Choroid plexus epithelial cell (primary cell): ENCODE results near the gene TAS1R3.

Experiments
- DNase-seq: peaks from one replicate; pipeline ENCODE4 v3.0.0-alpha.2; 2010; ENCODE audit warnings: low read depth
- H3K4me3 ChIP-seq: 2 replicates; pipeline ENCODE4 v1.5.1; 2011; ENCODE audit warnings: low read depth, mild to moderate bottlenecking, control low read depth, low read length, moderate library complexity
- CTCF ChIP-seq: conservative IDR thresholded peaks from 2 replicates; pipeline ENCODE4 v1.5.1; 2011; ENCODE audit warnings: low read depth, mild to moderate bottlenecking, control low read depth, inconsistent platforms, low read length, moderate library complexity

Gene TAS1R3

GRCh38 chr1:1331068-1331965 is at the start of gene TAS1R3:
Gene TAS1R3, plus strand, starts transcription at chr1:1331280. Its CDS starts 66 bp downstream, at chr1:1331346.
- H3K4me3 ChIP-seq: no peak within 1 kb of the TSS
- TF ChIP-seq CTCF: no peak
- DNase-seq: no peak

- H3K4me3 ChIP-seq: no peak overlapping the region
- no peak for DNase-seq
- TF ChIP-seq CTCF: no peak
These were observed 49.4 kb upstream of the TAS1R3 start for GRCh38 chr1:1281533-1282321.

- no peak for TF ChIP-seq CTCF
- no peak overlapping the region for H3K4me3 ChIP-seq
- DNase-seq: no peak
These were observed 48.1 kb upstream of the TAS1R3 start for GRCh38 chr1:1282998-1283397.

GRCh38 chr1:1283821-1284220 is 47.3 kb upstream of the TAS1R3 start:
- no peak for DNase-seq
- H3K4me3 ChIP-seq: no peak overlapping the region
- no peak for TF ChIP-seq CTCF

- no peak overlapping the region for H3K4me3 ChIP-seq
- DNase-seq: no peak
- no peak for TF ChIP-seq CTCF
These were observed 46.6 kb upstream of the TAS1R3 start for GRCh38 chr1:1284221-1285101.

GRCh38 chr1:1285102-1285571 is 45.9 kb upstream of the TAS1R3 start:
- no peak overlapping the region for H3K4me3 ChIP-seq
- no peak for TF ChIP-seq CTCF
- no peak for DNase-seq
